Spleen (tissue), 11 donors: ENCODE data around the gene NOTO. TPM values are rescaled to one million over a fixed set of nuclear protein-coding genes. Genes with fewer than 3 reads are reported as not detected.

Experiments used
- DNase-seq: peaks from one replicate; pipeline ENCODE4 v3.0.0-alpha.2; 2020
- H3K27ac ChIP-seq, 8 donors: fragments of 200-600 bp; sonication (generic) in 7 of 8; 1 replicate in 4 of 8; 2 replicates in 4 of 8; pipeline versions ENCODE4 v1.5.0 to v1.8.0; 2016 to 2021; ENCODE audit warnings: inconsistent platforms in 4 of 8, mild to moderate bottlenecking in 4 of 8, moderate library complexity in 1 of 8
- H3K27me3 ChIP-seq, 7 donors: fragments of 200-600 bp; sonication (generic) in 6 of 7; replicated peaks in 1 of 7; 1 replicate in 4 of 7; 2 replicates in 3 of 7; pipeline versions ENCODE4 v1.5.0 to v1.8.0; 2016 to 2021; ENCODE audit warnings: inconsistent platforms in 3 of 7, mild to moderate bottlenecking in 1 of 7
- H3K36me3 ChIP-seq, 6 donors: fragments of 200-600 bp; sonication (generic) in 5 of 6; 1 replicate in 4 of 6; 2 replicates in 2 of 6; pipeline versions ENCODE4 v1.5.0 to v1.8.0; 2016 to 2021; ENCODE audit warnings: inconsistent platforms in 2 of 6
- H3K4me1 ChIP-seq, 6 donors: fragments of 200-600 bp; sonication (generic) in 5 of 6; 1 replicate in 3 of 6; 2 replicates in 3 of 6; pipeline versions ENCODE4 v1.5.0 to v1.8.0; 2016 to 2021; ENCODE audit warnings: inconsistent platforms in 3 of 6
- H3K4me3 ChIP-seq, 8 donors: fragments of 200-600 bp; sonication (generic) in 7 of 8; 1 replicate in 4 of 8; 2 replicates in 4 of 8; pipeline versions ENCODE4 v1.5.0 to v1.8.0; 2016 to 2021; ENCODE audit warnings: inconsistent platforms in 4 of 8, mild to moderate bottlenecking in 4 of 8, moderate library complexity in 2 of 8
- H3K9me3 ChIP-seq, 8 donors: fragments of 200-600 bp; sonication (generic) in 7 of 8; 1 replicate in 4 of 8; 2 replicates in 4 of 8; pipeline versions ENCODE4 v1.5.0 to v1.8.0; 2016 to 2021; ENCODE audit warnings: inconsistent platforms in 4 of 8
- POLR2A ChIP-seq, 3 donors: fragments of 450-650 bp; IDR thresholded peaks; one replicate each; pipeline ENCODE4 v1.5.1; 2017; ENCODE audit warnings: antibody characterized with exemption in 3 of 3, mild to moderate bottlenecking in 1 of 3
- POLR2AphosphoS5 ChIP-seq, 3 donors: sonication (generic); formaldehyde crosslinking; IDR thresholded peaks; one replicate each; pipeline ENCODE4 v1.5.1; 2017; ENCODE audit warnings: antibody characterized with exemption in 3 of 3
- WGBS, 5 donors: extraction: QIAGEN DNeasy Blood & Tissue Kit in 3 of 5; methylation state at CpG; one replicate each; pipeline versions ENCODE4 v1.1.5 to v1.1.7; 2013 to 2018; 5-methylcytosine and 5-hydroxymethylcytosine counted together
- intact Hi-C: fragments of 100-400 bp; cut with DNase I; formaldehyde crosslinking; loops from one replicate; pipeline ENCODE4 v1.15.0; 2023; ENCODE audit warnings: low total_unique reads
- polyA plus RNA-seq, 3 donors: library from polyadenylated mRNA; stranded (reverse); fragments of 200-250 nt; gene quantifications; one replicate each; pipeline ENCODE4 v1.2.1, GENCODE V29; 2013
- total RNA-seq, 7 donors: library from RNA; depleted of rRNA in 3 of 7; stranded (reverse); fragments of >200 nt in 3 of 7; fragmentation: NEBNext Ultra II Directional in 4 of 7; extraction: Animal tissue kit (Norgen Biotek cat#: 25700) in 4 of 7; gene quantifications; one replicate each; pipeline versions ENCODE4 v1.1.0 to v1.2.1, GENCODE V29; 2016 to 2021
- TF ChIP-seq, protein P1 (sequence below), 11 experiments: fragments of 200-600 bp in 7 of 11; fragments of 450-650 bp in 4 of 11; sonication (generic) in 4 of 11; IDR thresholded peaks in 8 of 11; conservative IDR thresholded peaks in 3 of 11; 1 replicate in 7 of 11; 2 replicates in 4 of 11; pipeline versions ENCODE4 v1.4.0 to v1.8.0; 2016 to 2021; ENCODE audit warnings: antibody characterized with exemption in 11 of 11, inconsistent platforms in 4 of 11, mild to moderate bottlenecking in 1 of 11
- donor health status: healthy with polysubstance abuse.
- donor health status: DM: no; HTN: no; CAD: no; lungs with moderate emphysema.
- donor health status: DM: no; HTN: no; CAD: no.
- donor health status: Bipolar disorder and iron deficiency.
- donor health status: healthy.
- donor health status: DM: no; HTN: no; CAD: no.
- donor health status: DM: yes; HTN: yes; CAD: no.

The NOTO gene
- total and polyA plus RNA-seq, 10 donors: not detected

DNA sequence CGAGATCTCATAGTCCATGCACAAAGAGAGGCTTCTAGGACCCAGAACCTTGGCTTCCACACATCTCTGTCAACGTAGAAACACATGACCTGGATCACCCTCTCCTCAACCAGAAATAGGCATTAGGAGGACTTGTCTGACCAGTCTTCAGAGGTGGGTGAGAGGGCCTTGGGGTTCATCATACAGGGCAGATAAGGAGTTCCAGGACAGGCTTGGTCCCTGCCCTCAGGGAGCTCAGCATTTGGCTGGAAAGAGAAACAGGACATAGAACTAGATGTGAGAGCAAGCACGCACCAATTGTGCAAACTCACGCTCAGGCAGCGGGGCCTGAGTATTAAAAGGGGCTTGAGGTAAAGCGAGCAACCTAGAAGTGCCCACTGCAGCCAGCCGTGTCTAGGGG lies 28.6 kb upstream of the NOTO start:
- WGBS, 5 donors: 84 to 94% (median 93%) methylated on average over 7 of the region's 7 CpGs
- Histone ChIP-seq H3K27me3 (peaks cover 0 to 61% (median 24%) of the 10 kb centered on the region in 7 donors), H3K9me3 (no peaks in the 10 kb centered on the region), H3K4me3 (no peak overlapping the region), H3K27ac (no peak overlapping the region), H3K4me1 (peaks cover 18 to 33% (median 29%) of the 10 kb centered on the region in 6 donors), H3K36me3 (no peaks in the 10 kb centered on the region)
- DNase-seq: no peak
- no peak for TF ChIP-seq POLR2AphosphoS5 (IDR thresholded peaks at IDR 0.05)
- intact Hi-C loops: no loop called here

DNA sequence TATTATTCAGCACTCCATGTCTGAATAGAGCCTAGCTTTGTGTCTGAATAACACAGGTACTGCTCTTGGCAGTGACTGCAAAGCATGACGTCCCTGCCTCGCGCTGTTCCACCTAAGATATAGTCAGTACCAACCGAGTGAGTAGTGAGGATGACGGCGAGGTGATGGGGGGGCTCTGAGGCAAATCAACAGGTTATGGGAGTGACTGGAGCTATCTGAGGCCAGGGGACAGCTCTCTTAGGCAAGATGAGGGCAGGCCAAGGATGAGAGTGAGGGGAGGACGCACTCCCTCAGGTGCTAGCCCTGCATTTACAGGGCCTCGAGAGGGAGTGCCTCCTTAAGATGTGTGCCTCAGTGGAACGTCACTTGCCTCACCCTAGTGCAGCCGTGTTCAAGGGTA lies 28.1 kb upstream of the NOTO start:
- peaks cover 0 to 66% (median 24%) of the 10 kb centered on the region in 7 donors for H3K27me3 ChIP-seq
- peaks cover 18 to 33% (median 29%) of the 10 kb centered on the region in 6 donors for H3K4me1 ChIP-seq
- TF ChIP-seq POLR2A (IDR thresholded peaks at IDR 0.05): no peak
- H3K4me3 ChIP-seq: no peak overlapping the region
- H3K27ac ChIP-seq: no peak overlapping the region
- 92 to 96% (median 93%) methylated on average over 10 of the region's 10 CpGs for WGBS, 5 donors
- DNase-seq: no peak
- intact Hi-C loops: no loop called here
- H3K9me3 ChIP-seq: no peaks in the 10 kb centered on the region
- H3K36me3 ChIP-seq: no peaks in the 10 kb centered on the region

DNA sequence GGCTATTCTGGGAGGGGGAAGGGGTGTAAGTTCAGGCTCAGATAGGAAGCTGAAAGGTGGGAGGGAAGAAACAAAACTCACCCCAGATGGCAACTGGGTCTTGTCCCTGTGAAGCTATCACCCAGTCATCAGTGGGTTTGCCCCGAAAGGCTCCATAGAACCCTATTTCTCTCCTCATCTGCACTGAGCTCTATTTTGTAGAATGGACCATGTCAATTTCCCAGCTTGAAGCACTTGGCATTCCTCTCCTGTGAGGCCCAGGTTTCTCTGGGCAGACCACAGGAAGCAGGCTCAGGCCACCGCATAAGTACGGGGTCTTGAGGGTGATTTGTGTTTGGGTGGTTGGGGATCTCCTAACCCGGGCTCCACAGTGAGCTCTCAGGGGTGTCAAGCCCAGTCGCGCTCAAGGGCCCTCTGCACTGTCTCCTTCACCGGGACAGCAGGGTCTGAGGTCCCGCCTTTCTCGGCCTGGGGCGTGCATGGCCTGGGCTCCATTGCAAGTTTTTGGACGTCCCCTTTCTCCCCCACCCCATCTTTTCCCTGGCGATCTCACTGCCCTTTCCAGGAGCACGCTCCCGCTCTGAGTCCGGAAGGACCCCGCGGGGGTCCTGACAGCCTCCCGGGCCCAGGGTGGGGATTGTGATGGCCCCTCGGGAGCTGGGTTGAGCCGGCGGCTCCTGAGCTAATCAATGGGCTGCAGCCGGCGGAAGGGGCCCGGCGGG lies 27.3 kb upstream of the NOTO start:
- peaks cover 0 to 74% (median 24%) of the 10 kb centered on the region in 7 donors for H3K27me3 ChIP-seq
- peak overlapping the region in 3 of 8 donors; percentile 8 to 41 (median 17) for H3K27ac ChIP-seq
- TF ChIP-seq, protein P1, sequence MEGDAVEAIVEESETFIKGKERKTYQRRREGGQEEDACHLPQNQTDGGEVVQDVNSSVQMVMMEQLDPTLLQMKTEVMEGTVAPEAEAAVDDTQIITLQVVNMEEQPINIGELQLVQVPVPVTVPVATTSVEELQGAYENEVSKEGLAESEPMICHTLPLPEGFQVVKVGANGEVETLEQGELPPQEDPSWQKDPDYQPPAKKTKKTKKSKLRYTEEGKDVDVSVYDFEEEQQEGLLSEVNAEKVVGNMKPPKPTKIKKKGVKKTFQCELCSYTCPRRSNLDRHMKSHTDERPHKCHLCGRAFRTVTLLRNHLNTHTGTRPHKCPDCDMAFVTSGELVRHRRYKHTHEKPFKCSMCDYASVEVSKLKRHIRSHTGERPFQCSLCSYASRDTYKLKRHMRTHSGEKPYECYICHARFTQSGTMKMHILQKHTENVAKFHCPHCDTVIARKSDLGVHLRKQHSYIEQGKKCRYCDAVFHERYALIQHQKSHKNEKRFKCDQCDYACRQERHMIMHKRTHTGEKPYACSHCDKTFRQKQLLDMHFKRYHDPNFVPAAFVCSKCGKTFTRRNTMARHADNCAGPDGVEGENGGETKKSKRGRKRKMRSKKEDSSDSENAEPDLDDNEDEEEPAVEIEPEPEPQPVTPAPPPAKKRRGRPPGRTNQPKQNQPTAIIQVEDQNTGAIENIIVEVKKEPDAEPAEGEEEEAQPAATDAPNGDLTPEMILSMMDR (IDR thresholded peaks at IDR 0.05 in 8 of 11, conservative IDR thresholded peaks at IDR 0.05 in 3 of 11): no peak
- TF ChIP-seq POLR2AphosphoS5 (IDR thresholded peaks at IDR 0.05) (no peak), POLR2A (IDR thresholded peaks at IDR 0.05) (no peak)
- no peak for DNase-seq
- H3K36me3 ChIP-seq: no peaks in the 10 kb centered on the region
- WGBS, 5 donors: 23 to 43% (median 31%) methylated on average over 19 to 25 of the region's 25 CpGs
- H3K4me3 ChIP-seq: peak overlapping the region; percentile 31 to 70 (median 56)
- H3K9me3 ChIP-seq: no peaks in the 10 kb centered on the region
- peaks cover 18 to 33% (median 29%) of the 10 kb centered on the region in 6 donors for H3K4me1 ChIP-seq
- intact Hi-C loops: loop anchor here (5.0 kb wide), 1 partner anchor 183 kb away; no protein-coding TSS in a partner anchor

DNA sequence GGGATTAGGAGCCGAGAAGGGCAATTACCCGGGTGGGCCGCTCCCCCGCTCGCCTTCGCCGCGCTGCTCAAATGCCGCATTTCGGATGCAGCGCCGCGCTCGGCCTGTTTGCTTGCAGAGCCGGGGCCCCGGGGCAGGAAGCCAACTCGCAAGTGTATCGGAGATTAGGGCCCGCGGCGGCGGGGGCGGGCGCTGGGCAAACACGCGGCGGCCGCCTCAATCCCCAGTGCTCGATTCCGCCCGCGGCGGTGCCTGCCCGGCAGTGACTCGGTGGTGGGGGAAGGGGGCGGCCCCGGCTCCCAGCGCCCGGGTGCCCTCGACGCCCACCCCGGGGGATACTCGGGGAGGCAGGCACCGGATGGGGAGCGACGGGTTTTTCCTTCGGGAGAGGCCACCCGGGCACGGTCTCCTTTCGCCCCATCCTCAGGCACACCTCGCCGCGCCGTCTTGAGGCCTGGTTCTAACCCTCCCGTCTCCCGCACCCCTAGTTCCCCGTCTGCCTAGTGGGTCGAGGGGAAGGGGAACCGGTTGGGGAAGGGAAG lies 26.6 kb upstream of the NOTO start:
- intact Hi-C loops: loop anchor here (5.0 kb wide), 1 partner anchor 183 kb away; no protein-coding TSS in a partner anchor
- Histone ChIP-seq H3K27ac (peak overlapping the region in 3 of 8 donors; percentile 8 to 41 (median 17)), H3K27me3 (peaks cover 0 to 79% (median 24%) of the 10 kb centered on the region in 7 donors), H3K4me3 (peak overlapping the region; percentile 31 to 70 (median 56)), H3K4me1 (peaks cover 18 to 33% (median 29%) of the 10 kb centered on the region in 6 donors), H3K36me3 (no peaks in the 10 kb centered on the region), H3K9me3 (no peaks in the 10 kb centered on the region)
- TF ChIP-seq, protein P1 (IDR thresholded peaks at IDR 0.05 in 8 of 11, conservative IDR thresholded peaks at IDR 0.05 in 3 of 11): no peak
- peak in 2 of 3 donors; percentile 32 to 66 for TF ChIP-seq POLR2AphosphoS5 (IDR thresholded peaks at IDR 0.05)
- 0 to 1% (median 1%) methylated on average over 30 to 59 of the region's 59 CpGs for WGBS, 5 donors
- DNase-seq: peak; percentile 93
